Fibroblast of pulmonary artery (primary cell): ENCODE results near the gene CMC2.

ENCODE experiments used
- DNase-seq: peaks from one replicate; pipeline ENCODE4 v3.0.0-alpha.2; 2010; ENCODE audit warnings: low read depth
- H3K4me3 ChIP-seq: replicated peaks from 2 replicates; pipeline ENCODE4 v1.5.1; 2011; ENCODE audit warnings: low read depth, mild to moderate bottlenecking, control low read depth, low read length, moderate library complexity
- CTCF ChIP-seq: IDR thresholded peaks from 2 replicates; pipeline ENCODE4 v1.5.1; 2011; ENCODE audit warnings: mild to moderate bottlenecking, control low read depth, low read length, inconsistent platforms; ENCODE audit errors: missing control alignments

Gene CMC2

GRCh38 chr16:81003610-81004460 is 2.9 kb downstream of the CMC2 start:
- TF ChIP-seq CTCF: no peak
- peak; percentile 42 for DNase-seq
- H3K4me3 ChIP-seq: peak overlapping the region; percentile 24

- DNase-seq: no peak
- no peak overlapping the region for H3K4me3 ChIP-seq
- no peak for TF ChIP-seq CTCF
These were observed 3.6 kb downstream of the CMC2 start for GRCh38 chr16:81003064-81003463.

- no peak for TF ChIP-seq CTCF
- DNase-seq: no peak
- no peak overlapping the region for H3K4me3 ChIP-seq
These were observed 5.4 kb downstream of the CMC2 start for GRCh38 chr16:81001330-81001729.

- no peak for TF ChIP-seq CTCF
- DNase-seq: no peak
- H3K4me3 ChIP-seq: no peak overlapping the region
These were observed 5.8 kb downstream of the CMC2 start for GRCh38 chr16:81000873-81001272.

- H3K4me3 ChIP-seq: no peak overlapping the region
- no peak for TF ChIP-seq CTCF
- no peak for DNase-seq
These were observed 8.6 kb downstream of the CMC2 start for GRCh38 chr16:80997964-80998620.

- H3K4me3 ChIP-seq: peak overlapping the region; percentile 26
These were observed 9.4 kb downstream of the CMC2 start for GRCh38 chr16:80997139-80997798.

More at GRCh38 chr16:80997139-80997798, 9.4 kb downstream of the CMC2 start:
- peak; percentile 37 for DNase-seq
- TF ChIP-seq CTCF: no peak
